CD1c-positive myeloid dendritic cell (primary cell): ENCODE results near the gene CD99.
A peak's percentile ranks its signal among the peaks of the same experiment; 100 is the strongest.
"Not testable (repeated sequence)": the region's sequence is repeated elsewhere in the genome, so short reads cannot be mapped to it uniquely, and the experiment has no call there.

Experiments
- DNase-seq: peaks from one replicate; pipeline ENCODE4 v3.0.0-alpha.2; 2016; ENCODE audit errors: extremely low spot score

Gene CD99

GRCh38 chrX:2675657-2676200 lies 15.4 kb upstream of the CD99 start:
- DNase-seq: not testable (repeated sequence)

- no peak for DNase-seq
Measured at GRCh38 chrX:2676794-2677675, 14.1 kb upstream of the CD99 start.

GRCh38 chrX:2677764-2678163 lies 13.3 kb upstream of the CD99 start:
- no peak for DNase-seq

- no peak for DNase-seq
Measured at GRCh38 chrX:2678583-2678982, 12.5 kb upstream of the CD99 start.

GRCh38 chrX:2679534-2680485 lies 11.3 kb upstream of the CD99 start:
- DNase-seq: no peak

- DNase-seq: no peak
Measured at GRCh38 chrX:2680486-2681348, 10.4 kb upstream of the CD99 start.

- DNase-seq: no peak
Measured at GRCh38 chrX:2682565-2683177, 8.4 kb upstream of the CD99 start.

- DNase-seq: no peak
Measured at GRCh38 chrX:2684256-2684655, 6.8 kb upstream of the CD99 start.

- DNase-seq: no peak
Measured at GRCh38 chrX:2685886-2686285, 5.2 kb upstream of the CD99 start.

- DNase-seq: no peak
Measured at GRCh38 chrX:2689773-2690666, 1.1 kb upstream of the CD99 start.

GRCh38 chrX:2691543-2692220 lies 587 bp downstream of the CD99 start:
- peak; percentile 44 for DNase-seq

- DNase-seq: peak; percentile 36
Measured at GRCh38 chrX:2692221-2693112, 1.4 kb downstream of the CD99 start.

- DNase-seq: no peak
Measured at GRCh38 chrX:2693113-2694002, 2.3 kb downstream of the CD99 start.

- no peak for DNase-seq
Measured at GRCh38 chrX:2694914-2695267, 3.8 kb downstream of the CD99 start.

GRCh38 chrX:2696698-2697215 lies 5.7 kb downstream of the CD99 start:
- DNase-seq: peak; percentile 92

- no peak for DNase-seq
Measured at GRCh38 chrX:2697306-2697705, 6.2 kb downstream of the CD99 start.

- DNase-seq: no peak
Measured at GRCh38 chrX:2697741-2698299, 6.7 kb downstream of the CD99 start.
